SK-N-SH (cell line): ENCODE data around the gene UCHL1. TPM values are rescaled to one million over a fixed set of nuclear protein-coding genes. Genes with fewer than 3 reads are reported as not detected.

Experiments
- CTCF ChIA-PET: fragments of 300-600, 350-600 bp; formaldehyde crosslinking; extraction: SDS; loops from one replicate; lab custom pipeline; 2021; lab: Yijun Ruan, JAX
- POLR2A ChIA-PET: fragments of 350-600 bp; sonication (Branson Sonifier 250); formaldehyde crosslinking; extraction: SDS; loops from one replicate; lab custom pipeline; 2020; ENCODE audit warnings: antibody characterized with exemption, inconsistent platforms; lab: Yijun Ruan, JAX
- DNase-seq: peaks from one replicate; pipeline ENCODE4 v3.0.0; 2012
- H2AFZ ChIP-seq: fragments of 200-600 bp; sonication (generic); 2 replicates; pipeline ENCODE4 v1.8.1; 2016; ENCODE audit warnings: antibody characterized with exemption, mild to moderate bottlenecking, low read depth
- H3F3A ChIP-seq: fragments of 200-600 bp; sonication (generic); replicated peaks from 2 replicates; pipeline ENCODE3; 2016; ENCODE audit warnings: antibody characterized with exemption, mild to moderate bottlenecking; ENCODE audit not compliant: insufficient read depth
- H3K27ac ChIP-seq, 2 experiments: fragments of 200-500 bp in 1 of 2; fragments of 200-600 bp in 1 of 2; sonication (Bioruptor generic) in 1 of 2; sonication (generic), shearing (Covaris generic) in 1 of 2; 2 replicates each; pipeline versions ENCODE4 v1.5.1 to v1.6.1; 2014 to 2016; ENCODE audit warnings: low read depth in 2 of 2, inconsistent platforms in 1 of 2, low read length in 1 of 2, mild to moderate bottlenecking in 1 of 2, mixed read lengths in 1 of 2
- H3K27me3 ChIP-seq: fragments of 200-600 bp; sonication (generic), shearing (Covaris generic); 2 replicates; pipeline ENCODE4 v1.6.1; 2016; ENCODE audit warnings: mixed run types; ENCODE audit not compliant: insufficient read depth
- H3K36me3 ChIP-seq, 2 experiments: fragments of 200-500 bp in 1 of 2; fragments of 200-600 bp in 1 of 2; sonication (Bioruptor generic) in 1 of 2; sonication (generic) in 1 of 2; replicated peaks in 1 of 2; 2 replicates each; pipeline versions ENCODE3 to v1.5.1; 2014 to 2016; ENCODE audit warnings: low read length in 1 of 2, mild to moderate bottlenecking in 1 of 2; ENCODE audit not compliant: insufficient read depth in 2 of 2, control insufficient read depth in 1 of 2
- H3K4me1 ChIP-seq, 2 experiments: fragments of 200-500 bp in 1 of 2; fragments of 200-600 bp in 1 of 2; sonication (Bioruptor generic) in 1 of 2; sonication (generic), shearing (Covaris generic) in 1 of 2; 2 replicates each; pipeline versions ENCODE4 v1.5.1 to v1.6.1; 2014 to 2016; ENCODE audit warnings: low read depth in 1 of 2, low read length in 1 of 2, mixed run types in 1 of 2; ENCODE audit not compliant: insufficient read depth in 2 of 2, control insufficient read depth in 1 of 2
- H3K4me2 ChIP-seq: fragments of 200-600 bp; sonication (generic), shearing (Covaris generic); 2 replicates; pipeline ENCODE4 v1.6.1; 2017; ENCODE audit warnings: mixed run types
- H3K4me3 ChIP-seq, 2 experiments: fragments of 200-500 bp in 1 of 2; fragments of 200-600 bp in 1 of 2; sonication (Bioruptor generic) in 1 of 2; sonication (generic), shearing (Covaris generic) in 1 of 2; 2 replicates each; pipeline versions ENCODE4 v1.5.1 to v1.8.1; 2014 to 2016; ENCODE audit warnings: low read depth in 2 of 2, inconsistent platforms in 1 of 2, low read length in 1 of 2, mild to moderate bottlenecking in 1 of 2, mixed read lengths in 1 of 2, moderate library complexity in 1 of 2
- H3K79me2 ChIP-seq: fragments of 200-600 bp; sonication (generic); 2 replicates; pipeline ENCODE4 v1.8.1; 2017; ENCODE audit warnings: mild to moderate bottlenecking; ENCODE audit not compliant: insufficient read depth
- H3K9ac ChIP-seq: fragments of 200-600 bp; sonication (generic); 2 replicates; pipeline ENCODE4 v1.6.1; 2017; ENCODE audit warnings: mixed run types
- H3K9me2 ChIP-seq: fragments of 200-600 bp; sonication (generic); 2 replicates; pipeline ENCODE4 v1.6.1; 2017; ENCODE audit warnings: mixed run types
- H3K9me3 ChIP-seq: fragments of 200-600 bp; sonication (generic); 2 replicates; pipeline ENCODE4 v1.6.1; 2017; ENCODE audit warnings: mixed run types, mild to moderate bottlenecking, moderate library complexity
- H4K20me1 ChIP-seq: fragments of 200-600 bp; sonication (generic); 2 replicates; pipeline ENCODE4 v1.6.1; 2017; ENCODE audit warnings: mild to moderate bottlenecking, mixed run types; ENCODE audit not compliant: insufficient read depth
- CHD2 ChIP-seq: fragments of 150-350 bp; IDR thresholded peaks from 2 replicates; pipeline ENCODE4 v1.6.1; 2018; ENCODE audit warnings: low read length; ENCODE audit not compliant: partially characterized antibody
- FOSL2 ChIP-seq: IDR thresholded peaks from 2 replicates; pipeline ENCODE4 v1.4.0; 2012; ENCODE audit warnings: low read depth, mild to moderate bottlenecking, moderate library complexity, borderline replicate concordance
- GABPA ChIP-seq: IDR thresholded peaks from 2 replicates; pipeline ENCODE4 v1.4.0; 2012; ENCODE audit warnings: low read depth, mild to moderate bottlenecking
- GATA2 ChIP-seq: sonication (generic); formaldehyde crosslinking; IDR thresholded peaks from 2 replicates; pipeline ENCODE4 v1.5.0; 2020; ENCODE audit warnings: mild to moderate bottlenecking, missing genetic modification reagents
- MXI1 ChIP-seq: IDR thresholded peaks from 2 replicates; pipeline ENCODE4 v1.6.1; 2012; ENCODE audit warnings: mild to moderate bottlenecking, low read depth, low read length, improper control_type of control experiment
- NRF1 ChIP-seq: IDR thresholded peaks from 2 replicates; pipeline ENCODE4 v1.6.1; 2012; ENCODE audit warnings: low read depth, mild to moderate bottlenecking, low read length
- PBX3 ChIP-seq: IDR thresholded peaks from 2 replicates; pipeline ENCODE4; 2012
- RAD21 ChIP-seq: IDR thresholded peaks from 2 replicates; pipeline ENCODE4 v1.6.1; 2012; ENCODE audit warnings: mild to moderate bottlenecking, low read length
- SMC3 ChIP-seq: IDR thresholded peaks from 2 replicates; pipeline ENCODE4 v1.6.1; 2012; ENCODE audit warnings: low read depth, low read length, improper control_type of control experiment
- TAF1 ChIP-seq: IDR thresholded peaks from 2 replicates; pipeline ENCODE4 v1.6.1; 2012; ENCODE audit warnings: low read depth, mild to moderate bottlenecking, low read length, moderate library complexity, borderline replicate concordance
- TCF12 ChIP-seq: IDR thresholded peaks from 2 replicates; pipeline ENCODE4 v1.4.0; 2012
- USF2 ChIP-seq: fragments of 150-350 bp; IDR thresholded peaks from 2 replicates; pipeline ENCODE4 v1.6.1; 2017; ENCODE audit warnings: antibody characterized with exemption, low read length, low read depth, borderline replicate concordance
- WGBS: methylation state at CpG from one replicate; pipeline ENCODE4 v1.1.6; 2017; ENCODE audit warnings: low lambda C conversion rate; 5-methylcytosine and 5-hydroxymethylcytosine counted together
- polyA plus RNA-seq, 3 experiments: library from polyadenylated mRNA; depleted of rRNA; stranded (reverse); fragments of >200 nt; gene quantifications; 2 replicates each; pipeline ENCODE4 v1.2.3, GENCODE V29; 2012
- TF ChIP-seq, protein P1 (sequence below): IDR thresholded peaks from 2 replicates; pipeline ENCODE4 v1.4.0; 2012; ENCODE audit warnings: low read depth, borderline replicate concordance
- TF ChIP-seq, protein P2 (sequence below): fragments of 200-600 bp; sonication (generic); IDR thresholded peaks from 2 replicates; pipeline ENCODE4 v1.6.1; 2017; ENCODE audit warnings: antibody characterized with exemption, mild to moderate bottlenecking, moderate library complexity

UCHL1 gene
- polyA plus RNA-seq, 1 of the 3 experiments (the other 2 are of a cell fraction): 1,518 TPM

DNA sequence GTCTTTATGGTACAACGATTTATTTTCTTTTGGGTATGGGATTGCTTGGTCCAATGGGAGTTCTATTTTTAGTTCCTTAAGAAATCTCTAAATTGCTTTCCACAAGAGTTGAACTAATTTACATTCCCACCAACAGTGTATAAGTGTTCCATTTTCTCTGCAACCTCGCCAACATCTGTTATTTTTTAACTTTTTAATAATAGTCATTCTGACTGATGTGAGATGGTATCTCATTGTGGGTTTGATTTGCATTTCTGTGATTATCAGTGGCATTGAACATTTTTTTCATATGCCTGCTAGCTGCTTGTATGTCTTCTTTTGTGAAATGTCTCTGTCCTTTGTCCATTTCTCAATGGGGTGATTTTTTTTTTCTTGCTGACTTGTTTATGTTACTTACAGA lies 42.8 kb downstream of the UCHL1 start:
- no peaks in the 10 kb centered on the region; the same call in 1 of the 2 replicates for H3K27me3 ChIP-seq
- H3K9me3 ChIP-seq: no peaks in the 10 kb centered on the region
- H3K4me1 ChIP-seq: no peaks in the 10 kb centered on the region
- POLR2A ChIA-PET: no interaction called here
- no peaks in the 10 kb centered on the region for H3K9me2 ChIP-seq
- H2AFZ ChIP-seq: no peak overlapping the region
- CTCF ChIA-PET: interaction anchor here (1.0 to 1.9 kb wide), 2 partner anchors 170 to 362 kb away, joined by 3 to 8 read pairs; no protein-coding TSS in a partner anchor
- no peak overlapping the region for H3K27ac ChIP-seq
- no peaks in the 10 kb centered on the region for H3K36me3 ChIP-seq
- 18% methylated on average over 2 of the region's 2 CpGs for WGBS
- no peak for TF ChIP-seq GABPA
- TF ChIP-seq, all 33 proteins: peak for 0
- H3K4me3 ChIP-seq: no peak overlapping the region
- DNase-seq: no peak
- H3K79me2 ChIP-seq: no peaks in the 10 kb centered on the region
- H3F3A ChIP-seq: no peaks in the 10 kb centered on the region
- H4K20me1 ChIP-seq: no peaks in the 10 kb centered on the region
- H3K4me2 ChIP-seq: no peak overlapping the region
- no peak overlapping the region for H3K9ac ChIP-seq

- no peaks in the 10 kb centered on the region for H3K9me3 ChIP-seq
- H3K4me2 ChIP-seq: no peak overlapping the region
- CTCF ChIA-PET: interaction anchor here (1.2 to 1.9 kb wide), 2 partner anchors 20 to 39 kb away, joined by 3 to 4 read pairs; no protein-coding TSS in a partner anchor
- no peaks in the 10 kb centered on the region for H3K4me1 ChIP-seq
- POLR2A ChIA-PET: no interaction called here
- no peak for TF ChIP-seq NRF1
- no peak for TF ChIP-seq USF2
- TF ChIP-seq RAD21: no peak
- no peak for TF ChIP-seq FOSL2
- no peak for TF ChIP-seq PBX3
- TF ChIP-seq GATA2 (CRISPR knock-in tag): no peak
- TF ChIP-seq CHD2: no peak
- TF ChIP-seq, protein P1, sequence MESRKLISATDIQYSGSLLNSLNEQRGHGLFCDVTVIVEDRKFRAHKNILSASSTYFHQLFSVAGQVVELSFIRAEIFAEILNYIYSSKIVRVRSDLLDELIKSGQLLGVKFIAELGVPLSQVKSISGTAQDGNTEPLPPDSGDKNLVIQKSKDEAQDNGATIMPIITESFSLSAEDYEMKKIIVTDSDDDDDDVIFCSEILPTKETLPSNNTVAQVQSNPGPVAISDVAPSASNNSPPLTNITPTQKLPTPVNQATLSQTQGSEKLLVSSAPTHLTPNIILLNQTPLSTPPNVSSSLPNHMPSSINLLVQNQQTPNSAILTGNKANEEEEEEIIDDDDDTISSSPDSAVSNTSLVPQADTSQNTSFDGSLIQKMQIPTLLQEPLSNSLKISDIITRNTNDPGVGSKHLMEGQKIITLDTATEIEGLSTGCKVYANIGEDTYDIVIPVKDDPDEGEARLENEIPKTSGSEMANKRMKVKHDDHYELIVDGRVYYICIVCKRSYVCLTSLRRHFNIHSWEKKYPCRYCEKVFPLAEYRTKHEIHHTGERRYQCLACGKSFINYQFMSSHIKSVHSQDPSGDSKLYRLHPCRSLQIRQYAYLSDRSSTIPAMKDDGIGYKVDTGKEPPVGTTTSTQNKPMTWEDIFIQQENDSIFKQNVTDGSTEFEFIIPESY: no peak
- TF ChIP-seq TAF1: no peak
- TF ChIP-seq, protein P2, sequence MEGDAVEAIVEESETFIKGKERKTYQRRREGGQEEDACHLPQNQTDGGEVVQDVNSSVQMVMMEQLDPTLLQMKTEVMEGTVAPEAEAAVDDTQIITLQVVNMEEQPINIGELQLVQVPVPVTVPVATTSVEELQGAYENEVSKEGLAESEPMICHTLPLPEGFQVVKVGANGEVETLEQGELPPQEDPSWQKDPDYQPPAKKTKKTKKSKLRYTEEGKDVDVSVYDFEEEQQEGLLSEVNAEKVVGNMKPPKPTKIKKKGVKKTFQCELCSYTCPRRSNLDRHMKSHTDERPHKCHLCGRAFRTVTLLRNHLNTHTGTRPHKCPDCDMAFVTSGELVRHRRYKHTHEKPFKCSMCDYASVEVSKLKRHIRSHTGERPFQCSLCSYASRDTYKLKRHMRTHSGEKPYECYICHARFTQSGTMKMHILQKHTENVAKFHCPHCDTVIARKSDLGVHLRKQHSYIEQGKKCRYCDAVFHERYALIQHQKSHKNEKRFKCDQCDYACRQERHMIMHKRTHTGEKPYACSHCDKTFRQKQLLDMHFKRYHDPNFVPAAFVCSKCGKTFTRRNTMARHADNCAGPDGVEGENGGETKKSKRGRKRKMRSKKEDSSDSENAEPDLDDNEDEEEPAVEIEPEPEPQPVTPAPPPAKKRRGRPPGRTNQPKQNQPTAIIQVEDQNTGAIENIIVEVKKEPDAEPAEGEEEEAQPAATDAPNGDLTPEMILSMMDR: no peak
- TF ChIP-seq TCF12: no peak
- no peak for TF ChIP-seq MXI1
- TF ChIP-seq SMC3: no peak
- no peak for TF ChIP-seq GABPA
- TF ChIP-seq, all 33 proteins: peak for 0
- no peak overlapping the region for H3K27ac ChIP-seq
- no peaks in the 10 kb centered on the region for H3K9me2 ChIP-seq
- WGBS: 70% methylated on average over 4 of the region's 4 CpGs
- no peaks in the 10 kb centered on the region for H3K79me2 ChIP-seq
- no peaks in the 10 kb centered on the region; the same call in 1 of the 2 replicates for H3K27me3 ChIP-seq
- H2AFZ ChIP-seq: no peak overlapping the region
- no peak overlapping the region for H3K4me3 ChIP-seq
- H4K20me1 ChIP-seq: no peaks in the 10 kb centered on the region
- H3K36me3 ChIP-seq: no peaks in the 10 kb centered on the region
- DNase-seq: no peak
- H3K9ac ChIP-seq: no peak overlapping the region
- no peaks in the 10 kb centered on the region for H3F3A ChIP-seq
Measured at GRCh38 chr4:41301137-41301536, 44.4 kb downstream of the UCHL1 start.
